Spleen (tissue), 7 donors: Measurements from ENCODE around the gene EID1.

Source experiments
- POLR2AphosphoS5 ChIP-seq, 3 donors: sonication (generic); formaldehyde crosslinking; IDR thresholded peaks; one replicate each; pipeline ENCODE4 v1.5.1; 2017; ENCODE audit warnings: antibody characterized with exemption in 3 of 3
- TF ChIP-seq, protein P1 (sequence below), 11 experiments: fragments of 200-600 bp in 7 of 11; fragments of 450-650 bp in 4 of 11; sonication (generic) in 4 of 11; IDR thresholded peaks in 8 of 11; conservative IDR thresholded peaks in 3 of 11; 1 replicate in 7 of 11; 2 replicates in 4 of 11; pipeline versions ENCODE4 v1.4.0 to v1.8.0; 2016 to 2021; ENCODE audit warnings: antibody characterized with exemption in 11 of 11, inconsistent platforms in 4 of 11, mild to moderate bottlenecking in 1 of 11
- donor health status: DM: no; HTN: no; CAD: no; lungs with moderate emphysema.
- donor health status: DM: no; HTN: no; CAD: no.
- donor health status: DM: no; HTN: no; CAD: no.

DNA sequence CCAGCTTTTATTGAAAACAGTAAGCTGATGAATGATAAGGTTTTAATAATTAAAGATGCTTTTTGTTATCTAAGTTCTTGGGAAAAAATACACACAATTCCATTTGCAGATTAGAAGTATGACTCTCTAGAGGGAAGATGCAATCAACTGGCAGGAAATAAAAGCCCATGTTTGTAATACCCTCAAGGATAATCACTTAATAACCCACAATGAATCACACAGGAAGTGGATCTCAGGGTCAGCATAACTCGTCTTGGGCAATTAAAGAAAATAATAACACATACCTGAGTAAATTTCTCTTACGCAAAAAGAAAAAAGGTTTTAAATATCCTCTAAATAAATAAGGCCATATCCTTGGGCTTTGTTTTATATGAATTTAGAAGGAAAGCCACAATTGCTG, 9.4 kb upstream of the EID1 start:
- TF ChIP-seq POLR2AphosphoS5 (IDR thresholded peaks at IDR 0.05) = no peak
- TF ChIP-seq, protein P1, sequence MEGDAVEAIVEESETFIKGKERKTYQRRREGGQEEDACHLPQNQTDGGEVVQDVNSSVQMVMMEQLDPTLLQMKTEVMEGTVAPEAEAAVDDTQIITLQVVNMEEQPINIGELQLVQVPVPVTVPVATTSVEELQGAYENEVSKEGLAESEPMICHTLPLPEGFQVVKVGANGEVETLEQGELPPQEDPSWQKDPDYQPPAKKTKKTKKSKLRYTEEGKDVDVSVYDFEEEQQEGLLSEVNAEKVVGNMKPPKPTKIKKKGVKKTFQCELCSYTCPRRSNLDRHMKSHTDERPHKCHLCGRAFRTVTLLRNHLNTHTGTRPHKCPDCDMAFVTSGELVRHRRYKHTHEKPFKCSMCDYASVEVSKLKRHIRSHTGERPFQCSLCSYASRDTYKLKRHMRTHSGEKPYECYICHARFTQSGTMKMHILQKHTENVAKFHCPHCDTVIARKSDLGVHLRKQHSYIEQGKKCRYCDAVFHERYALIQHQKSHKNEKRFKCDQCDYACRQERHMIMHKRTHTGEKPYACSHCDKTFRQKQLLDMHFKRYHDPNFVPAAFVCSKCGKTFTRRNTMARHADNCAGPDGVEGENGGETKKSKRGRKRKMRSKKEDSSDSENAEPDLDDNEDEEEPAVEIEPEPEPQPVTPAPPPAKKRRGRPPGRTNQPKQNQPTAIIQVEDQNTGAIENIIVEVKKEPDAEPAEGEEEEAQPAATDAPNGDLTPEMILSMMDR (IDR thresholded peaks at IDR 0.05 in 8 of 11, conservative IDR thresholded peaks at IDR 0.05 in 3 of 11) = no peak
